GM12878 (cell line): Measurements from ENCODE around the gene ZNF222. TPM values are rescaled to one million over a fixed set of nuclear protein-coding genes. Genes with fewer than 3 reads are reported as not detected.

Source experiments
- ATAC-seq: fragments of 200-7000 bp; cut with Tn5 transposase; 3 replicates; pipeline ENCODE4 v1.9.1; 2020; ENCODE audit warnings: mild to moderate bottlenecking, moderate library complexity
- BruUV-seq: library from RNA; stranded (reverse); fragments of 400-500 nt; replicated peaks from 2 replicates; lab custom pipeline; 2021; lab: Mats Ljungman, UMichigan
- CTCF ChIA-PET: fragments of 300-600 bp; sonication (Branson Sonifier 250); formaldehyde crosslinking; extraction: SDS; loops from one replicate; lab custom pipeline; 2021; ENCODE audit warnings: inconsistent platforms; lab: Yijun Ruan, JAX
- POLR2A ChIA-PET: fragments of 350-600 bp; formaldehyde crosslinking; extraction: SDS; loops from one replicate; lab custom pipeline; 2021; ENCODE audit warnings: inconsistent platforms; lab: Charles Lee
- RAD21 ChIA-PET: fragments of 300-600 bp; sonication (Branson Sonifier 250); formaldehyde crosslinking; loops from one replicate; lab custom pipeline; 2023; ENCODE audit warnings: antibody characterized with exemption; ENCODE audit not compliant: unreplicated experiment; lab: Charles Lee
- SMC1A ChIA-PET: fragments of 300-600 bp; sonication (Branson Sonifier 250); formaldehyde crosslinking; loops from one replicate; lab custom pipeline; 2023; ENCODE audit not compliant: unreplicated experiment, uncharacterized antibody; lab: Charles Lee
- DNase-seq: peaks from one replicate; pipeline ENCODE4 v3.0.0-alpha.2; 2011; ENCODE audit warnings: low read depth, low spot score
- FAIRE-seq: peaks from 3 replicates; lab custom pipeline; 2011; peaks lifted over from hg19 to GRCh38; lab: Jason Lieb, UNC
- H2AFZ ChIP-seq: 2 replicates; pipeline ENCODE4 v1.6.0; 2011; ENCODE audit warnings: low read depth, low read length, control low read depth; ENCODE audit not compliant: control insufficient read depth
- H3K27ac ChIP-seq: 2 replicates; pipeline ENCODE4 v1.5.1; 2011; ENCODE audit warnings: control low read depth; ENCODE audit not compliant: control insufficient read depth, insufficient read depth
- H3K27me3 ChIP-seq, 2 experiments: replicated peaks in 1 of 2; 2 replicates each; pipeline versions ENCODE4 v1.6.0 to v1.6.1; 2011; ENCODE audit warnings: low read length in 1 of 2; ENCODE audit not compliant: control insufficient read depth in 2 of 2, insufficient read depth in 2 of 2
- H3K36me3 ChIP-seq, 2 experiments: 2 replicates each; pipeline ENCODE4 v1.5.1; 2011; ENCODE audit warnings: low read length in 1 of 2; ENCODE audit not compliant: control insufficient read depth in 2 of 2, insufficient read depth in 2 of 2
- H3K4me1 ChIP-seq: 2 replicates; pipeline ENCODE4 v1.6.1; 2011; ENCODE audit warnings: mild to moderate bottlenecking, low read length, moderate library complexity, mixed read lengths; ENCODE audit not compliant: control insufficient read depth, insufficient read depth
- H3K4me2 ChIP-seq: 2 replicates; pipeline ENCODE4 v1.6.0; 2011; ENCODE audit warnings: control low read depth; ENCODE audit not compliant: control insufficient read depth, insufficient read depth
- H3K4me3 ChIP-seq: fragments of 200-600 bp; sonication (generic); 2 replicates; pipeline ENCODE4 v1.5.1; 2016
- H3K79me2 ChIP-seq: 2 replicates; pipeline ENCODE4 v1.6.0; 2011; ENCODE audit warnings: low read length; ENCODE audit not compliant: control insufficient read depth, insufficient read depth
- H3K9ac ChIP-seq: 2 replicates; pipeline ENCODE4 v1.8.0; 2011; ENCODE audit warnings: low read length, control low read depth, mixed read lengths; ENCODE audit not compliant: control insufficient read depth, insufficient read depth
- H3K9me3 ChIP-seq: replicated peaks from 3 replicates; pipeline ENCODE4 v1.5.1; 2011; ENCODE audit warnings: mild to moderate bottlenecking, low read length; ENCODE audit not compliant: control insufficient read depth, insufficient read depth
- H4K20me1 ChIP-seq: 2 replicates; pipeline ENCODE4 v1.6.0; 2011; ENCODE audit not compliant: control insufficient read depth, insufficient read depth
- E2F4 ChIP-seq: IDR thresholded peaks from 2 replicates; pipeline ENCODE4 v1.6.1; 2012; ENCODE audit warnings: low read depth, low read length, improper control_type of control experiment
- GATAD2B ChIP-seq: fragments of 450-650 bp; conservative IDR thresholded peaks from 2 replicates; pipeline ENCODE4 v1.6.1; 2017; ENCODE audit warnings: low read depth, mild to moderate bottlenecking, moderate library complexity
- IRF3 ChIP-seq: fragments of 450-650 bp; IDR thresholded peaks from 2 replicates; pipeline ENCODE4 v1.6.1; 2014; ENCODE audit warnings: mild to moderate bottlenecking
- JUNB ChIP-seq: IDR thresholded peaks from 2 replicates; pipeline ENCODE4 v1.6.1; 2016; ENCODE audit warnings: antibody characterized with exemption, mild to moderate bottlenecking
- MTA2 ChIP-seq: fragments of 450-650 bp; IDR thresholded peaks from 2 replicates; pipeline ENCODE4 v1.6.1; 2016; ENCODE audit warnings: low read depth, mild to moderate bottlenecking, moderate library complexity
- SKIL ChIP-seq: fragments of 450-650 bp; IDR thresholded peaks from 2 replicates; pipeline ENCODE4 v1.6.1; 2017; ENCODE audit warnings: mild to moderate bottlenecking, low read depth, inconsistent platforms; ENCODE audit not compliant: poor library complexity, severe bottlenecking
- YY1 ChIP-seq: IDR thresholded peaks from 2 replicates; pipeline ENCODE4 v1.6.1; 2011; ENCODE audit warnings: low read depth, mild to moderate bottlenecking, low read length
- ZBTB40 ChIP-seq: fragments of 450-650 bp; IDR thresholded peaks from 2 replicates; pipeline ENCODE4 v1.6.1; 2016; ENCODE audit warnings: mild to moderate bottlenecking, moderate library complexity, borderline replicate concordance
- ZNF592 ChIP-seq: fragments of 450-650 bp; IDR thresholded peaks from 2 replicates; pipeline ENCODE4 v1.6.1; 2017; ENCODE audit warnings: mild to moderate bottlenecking, moderate library complexity
- WGBS: methylation state at CpG from one replicate; pipeline ENCODE4 v1.1.6; 2016; ENCODE audit warnings: low lambda C conversion rate; ENCODE audit not compliant: insufficient replicate concordance, insufficient coverage; ENCODE audit errors: missing lambda C conversion rate; 5-methylcytosine and 5-hydroxymethylcytosine counted together
- in situ Hi-C: fragments of 300-500 bp; cut with MboI; formaldehyde crosslinking; loops from 9 replicates; pipeline ENCODE4 v1.14.3; 2018; ENCODE audit warnings: mixed read lengths
- intact Hi-C: fragments of 100-400 bp; cut with micrococcal nuclease; formaldehyde crosslinking; loops from one replicate; pipeline ENCODE4 v1.14.2; 2022; ENCODE audit not compliant: unreplicated experiment
- polyA plus RNA-seq, 11 experiments: library from polyadenylated mRNA; depleted of rRNA in 4 of 11; unstranded in 6 of 11; stranded (reverse) in 5 of 11; fragments of >200 nt; fragmentation: Nextera tagmentation in 4 of 11; fragmentation: Illumina TruSeq in 1 of 11; extraction: Ambion mirVana in 4 of 11; extraction: Trizol in 1 of 11; gene quantifications; 1 replicate in 1 of 11; 2 replicates in 10 of 11; pipeline versions ENCODE4 v1.2.1 to v1.2.3, GENCODE V29; 2011 to 2016; ENCODE audit warnings: inconsistent platforms in 2 of 11, missing spikeins in 2 of 11, low read depth in 1 of 11
- total RNA-seq, 4 experiments: library from RNA; depleted of rRNA in 3 of 4; stranded (reverse); fragments of >200 nt in 3 of 4; fragmentation: Illumina TruSeq in 1 of 4; extraction: Trizol in 1 of 4; gene quantifications; 2 replicates each; pipeline versions ENCODE4 v1.2.1 to v1.2.3, GENCODE V29; 2013 to 2021

ZNF222 gene
- total and polyA plus RNA-seq, 10 of the 15 experiments (the other 5 are each of a cell fraction or from before 2014, with no cell fraction given): 2.3 to 5.9 (median 4.2) TPM

GRCh38 chr19:44003461-44004009 is 21.6 kb upstream of the ZNF222 start:
- Histone ChIP-seq H3K36me3 (peaks cover under 1 to 10% of the 10 kb centered on the region in 2 experiments; a peak in 2 of 4 replicates), H4K20me1 (no peaks in the 10 kb centered on the region), H3K4me3 (peak overlapping the region; percentile 81), H3K4me2 (peak overlapping the region; percentile 93), H3K9ac (peak overlapping the region; percentile 91), H3K27me3 (no peaks in the 10 kb centered on the region), H3K27ac (peak overlapping the region; percentile 92), H3K9me3 (peaks cover 9% of the 10 kb centered on the region; the same call in 1 of the 3 replicates), H3K79me2 (peaks cover 12% of the 10 kb centered on the region), H2AFZ (peak overlapping the region; percentile 100), H3K4me1 (peaks cover 7% of the 10 kb centered on the region)
- intact Hi-C loops (no loop called here), in situ Hi-C loops (no loop called here)
- no peak for FAIRE-seq
- BruUV-seq: no TSS peak
- POLR2A ChIA-PET: interaction anchor here (1.0 to 1.6 kb wide), 4 partner anchors 21 to 162 kb away, joined by 3 to 6 read pairs (median 4); partner anchors contain the start of genes ZNF221, ZNF226 and ZNF45
- CTCF ChIA-PET: interaction anchor here (0.6 to 2.1 kb wide), 5 partner anchors 19 to 195 kb away, joined by 3 to 10 read pairs (median 5); partner anchors contain the start of genes ZNF222 and ZNF45
- ATAC-seq: peak; percentile 75
- SMC1A ChIA-PET: interaction anchor here (0.8 to 2.7 kb wide), 6 partner anchors 19 to 91 kb away, joined by 3 to 11 read pairs (median 4); partner anchors contain the start of genes ZNF221, ZNF222 and ZNF45
- 1% methylated on average over 15 of the region's 15 CpGs for WGBS
- RAD21 ChIA-PET: interaction anchor here (0.8 to 1.7 kb wide), 4 partner anchors 49 to 335 kb away, joined by 3 to 4 read pairs (median 4); partner anchors contain the start of genes ZNF221 and ZNF223
- no peak for DNase-seq
- TF ChIP-seq YY1: 0 out of 2 replicates have a peak, but pooled peaks have one; percentile 4
- TF ChIP-seq JUNB: no peak
- TF ChIP-seq ZNF592: no peak
- TF ChIP-seq SKIL: no peak
- TF ChIP-seq GATAD2B: no peak
- no peak for TF ChIP-seq IRF3
- no peak for TF ChIP-seq ZBTB40
- TF ChIP-seq E2F4: no peak
- TF ChIP-seq MTA2: no peak
